GM19238 (cell line): ENCODE data around the gene VRK3.
"Not testable (repeated sequence)": the region's sequence is repeated elsewhere in the genome, so short reads cannot be mapped to it uniquely, and the experiment has no call there.

Source experiments
- DNase-seq: peaks from one replicate; pipeline ENCODE4 v3.0.0; 2011; ENCODE audit warnings: low spot score; ENCODE audit not compliant: insufficient read length

The VRK3 gene

DNA sequence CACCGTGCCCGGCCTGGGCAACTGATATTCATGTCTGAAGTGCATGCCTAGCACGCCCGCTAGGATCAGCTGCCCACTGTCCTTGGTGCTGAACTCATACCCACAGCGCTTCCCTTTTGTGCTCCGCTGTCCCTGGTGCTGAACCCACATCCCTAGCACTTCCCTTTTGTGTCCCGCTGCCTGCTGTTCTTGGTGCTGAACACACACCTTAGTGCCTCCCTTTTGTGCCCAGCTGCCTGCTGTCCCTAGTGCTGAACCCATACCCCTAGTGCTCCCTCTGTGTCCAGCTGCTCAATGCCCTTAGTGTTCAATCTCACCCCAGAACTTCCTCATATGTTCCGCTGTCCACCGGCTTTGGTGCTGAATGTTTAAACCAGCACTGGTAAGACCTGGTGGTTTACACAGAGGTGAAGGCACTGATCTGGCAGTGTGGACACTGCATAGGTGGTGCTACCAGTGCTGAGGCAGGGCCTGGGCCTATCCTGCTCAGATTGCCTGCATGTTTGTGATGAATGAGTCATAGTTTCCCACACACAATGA lies 37.9 kb downstream of the VRK3 start:
- DNase-seq: peak; percentile 48

DNA sequence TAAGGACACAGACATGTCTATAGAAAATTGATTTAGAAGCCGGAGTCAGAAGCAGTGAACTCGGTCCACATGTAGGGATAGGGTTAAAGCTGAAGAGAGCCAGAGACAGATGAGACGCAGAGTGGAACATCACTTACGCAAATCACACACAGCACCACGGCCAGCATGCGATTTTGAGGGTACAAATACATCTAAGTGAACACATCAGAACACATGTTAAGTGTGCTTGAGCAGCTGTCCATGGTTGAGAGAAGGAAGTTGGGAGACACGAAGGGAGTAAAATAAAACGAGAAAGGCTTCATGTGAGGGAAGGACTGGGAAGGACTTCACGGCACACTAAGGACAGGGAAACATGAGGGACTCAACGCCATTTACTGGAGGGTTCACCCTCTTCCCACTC lies 38.8 kb downstream of the VRK3 start:
- no peak for DNase-seq

DNA sequence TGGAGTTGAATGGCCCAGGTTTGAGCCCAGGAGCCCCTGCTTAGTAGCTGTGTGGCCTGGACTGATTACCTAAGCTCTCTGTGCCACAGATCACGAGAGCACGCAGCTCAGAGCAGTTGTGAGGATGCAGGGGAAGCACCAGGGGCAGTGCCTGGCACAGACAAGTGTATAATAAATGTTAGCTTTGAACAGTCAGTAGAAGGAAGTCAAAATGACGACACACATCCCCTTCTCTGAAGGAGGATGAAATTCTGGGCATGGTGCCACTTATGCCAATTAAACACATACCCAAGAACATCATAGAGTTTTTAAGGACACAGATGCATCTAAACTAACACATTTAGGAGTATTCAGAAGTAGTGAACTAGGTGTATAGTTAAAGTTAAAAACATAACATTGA lies 39.3 kb downstream of the VRK3 start:
- DNase-seq: no peak

DNA sequence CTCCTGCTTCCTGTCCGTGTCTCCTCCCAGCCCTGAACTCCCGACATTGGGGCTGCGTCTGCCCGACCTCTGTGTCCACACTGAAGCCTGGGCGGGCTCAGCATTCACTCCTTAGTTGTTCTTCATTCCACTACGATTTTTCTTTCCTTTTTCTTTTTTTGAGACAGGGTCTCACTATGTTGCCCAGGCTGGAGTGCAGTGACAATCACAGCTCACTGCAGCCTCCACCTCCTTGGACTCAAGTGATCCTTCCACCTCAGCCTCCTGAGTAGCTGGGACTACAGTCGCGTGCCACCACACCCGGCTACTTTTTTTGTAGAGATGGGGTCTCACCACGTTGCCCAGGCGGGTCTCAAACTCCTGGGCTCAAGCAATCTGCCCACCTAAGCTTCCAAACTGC lies 40.7 kb downstream of the VRK3 start:
- DNase-seq: no peak

DNA sequence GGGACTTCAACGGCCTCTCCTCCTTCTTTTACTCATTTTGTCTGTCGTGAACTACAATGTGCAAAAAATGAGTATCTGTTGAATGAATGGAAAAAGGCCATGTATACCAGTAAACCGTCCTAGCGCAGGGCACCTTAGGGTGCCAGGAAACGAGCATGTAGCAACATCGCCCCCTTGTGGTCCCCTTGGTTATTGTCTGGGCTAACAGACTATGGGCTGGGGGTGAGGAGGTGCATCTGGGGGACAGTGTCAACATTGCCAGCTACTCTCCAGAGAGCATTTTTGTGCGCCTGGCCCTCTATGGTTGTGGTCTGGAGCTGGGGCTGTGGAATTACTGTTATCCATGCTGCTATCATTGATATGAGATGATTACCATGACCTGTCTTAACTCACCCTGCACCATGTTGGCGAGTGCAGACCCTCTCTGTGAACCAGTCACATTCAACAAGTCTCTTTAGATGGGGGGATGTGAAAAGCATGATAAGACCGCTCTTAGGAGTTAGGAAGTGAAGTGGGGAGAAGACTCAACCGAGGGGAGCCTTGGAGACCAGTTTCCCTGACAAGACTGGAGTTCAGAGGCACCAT lies 41.4 kb downstream of the VRK3 start:
- DNase-seq: peak; percentile 51

DNA sequence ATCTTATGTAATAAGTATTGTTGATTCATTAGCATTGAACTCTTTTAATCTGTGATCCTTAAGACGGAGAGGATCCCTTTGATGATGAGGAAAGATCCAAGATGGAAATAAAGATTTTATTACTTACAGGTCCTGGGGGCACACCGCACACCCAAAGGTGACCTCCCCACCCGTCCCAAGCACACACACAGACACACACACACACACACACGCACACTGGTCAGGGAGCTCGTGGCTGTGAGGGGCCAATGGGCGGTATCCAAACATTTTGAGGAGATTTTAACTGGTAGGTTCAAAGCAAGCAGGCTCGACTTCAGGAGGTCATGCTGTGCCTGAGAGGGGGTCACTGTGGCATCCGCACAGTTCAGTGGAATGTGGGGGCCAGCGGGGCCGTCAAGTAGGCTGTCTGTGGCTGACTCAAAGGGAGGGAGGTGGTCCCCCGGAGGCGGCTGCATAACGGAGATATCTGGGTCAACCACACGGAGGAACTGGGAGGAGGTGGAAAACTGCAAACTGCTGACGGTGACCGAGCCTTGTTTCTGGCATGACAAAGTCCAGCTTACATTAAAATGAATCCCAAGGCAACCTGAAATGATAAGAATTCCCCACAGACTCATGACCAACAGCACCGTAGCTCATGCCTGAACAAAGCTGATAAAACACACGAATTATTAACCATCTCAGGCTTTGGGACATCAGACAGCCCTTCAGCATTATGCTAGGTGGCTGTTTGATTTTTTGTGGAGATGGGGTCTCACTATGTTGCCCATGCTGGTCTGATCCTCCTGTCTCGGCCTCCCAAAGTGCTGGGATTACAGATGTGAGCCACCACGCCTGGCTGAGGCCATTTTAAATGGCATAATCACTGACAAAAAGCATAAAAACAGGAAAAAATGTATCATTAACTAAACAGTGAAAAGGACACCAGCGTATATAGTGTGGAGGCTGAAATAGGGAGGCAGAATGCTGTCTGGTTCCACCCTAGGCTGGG lies 43.3 kb downstream of the VRK3 start:
- DNase-seq: no peak

DNA sequence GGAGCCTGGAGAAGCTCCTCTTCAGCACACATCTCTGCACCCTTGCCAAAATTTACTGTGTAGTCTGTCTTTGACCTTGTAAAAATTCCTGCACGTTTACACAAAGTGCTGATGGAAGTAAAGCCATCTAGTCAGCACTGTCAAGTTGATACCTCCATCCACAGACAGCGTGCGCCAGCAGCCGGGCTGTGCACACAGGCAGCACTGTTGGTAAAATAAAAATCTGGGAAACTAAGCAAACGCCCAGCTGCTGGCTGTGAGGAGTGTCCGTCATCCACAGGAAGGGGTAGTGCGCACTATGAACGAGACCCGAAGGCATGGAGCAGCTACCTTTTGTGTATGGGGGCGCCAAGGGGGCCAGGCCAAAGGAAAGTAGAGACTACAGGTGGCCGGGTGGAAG lies 46.8 kb downstream of the VRK3 start:
- DNase-seq: no peak

DNA sequence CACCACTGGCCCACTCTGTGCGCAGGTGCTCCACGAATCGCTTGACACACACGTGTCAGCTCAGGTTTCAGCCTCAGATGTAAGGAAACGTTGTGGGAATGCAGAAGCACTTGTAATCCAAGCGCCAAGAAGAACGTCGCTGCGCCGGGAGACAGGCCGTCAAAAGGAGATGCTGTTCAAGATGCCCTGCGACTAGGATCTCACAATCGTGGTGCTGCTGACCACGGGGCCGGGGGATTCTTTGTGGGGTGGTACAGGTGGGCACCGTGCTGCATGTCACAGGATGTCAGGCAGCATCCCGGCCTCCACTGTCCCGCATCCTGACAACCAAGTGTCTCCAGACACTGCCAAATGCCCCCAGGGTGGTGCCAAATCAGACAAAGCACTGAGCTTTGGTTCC lies 47.3 kb downstream of the VRK3 start:
- DNase-seq: no peak

DNA sequence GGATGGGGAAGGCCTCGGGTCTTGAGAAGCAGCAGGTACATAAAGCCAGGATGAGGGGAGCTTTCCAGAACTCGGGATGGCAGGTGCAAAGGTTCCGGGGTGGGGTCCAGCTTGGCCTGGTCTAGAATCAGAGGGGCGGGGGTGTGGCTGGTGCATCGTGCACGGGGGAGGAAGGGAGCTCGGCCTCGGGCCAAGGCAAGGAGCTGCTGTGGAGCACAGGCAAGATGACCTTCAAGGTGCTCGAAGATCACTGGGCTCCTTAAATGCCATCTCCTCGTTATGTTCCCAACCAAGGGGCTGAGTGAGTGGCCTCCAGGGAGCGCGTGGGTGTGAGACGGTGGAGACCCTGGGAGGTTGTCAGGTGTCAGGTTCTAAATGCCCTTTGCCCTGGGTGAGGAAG lies 48.1 kb downstream of the VRK3 start:
- DNase-seq: no peak

DNA sequence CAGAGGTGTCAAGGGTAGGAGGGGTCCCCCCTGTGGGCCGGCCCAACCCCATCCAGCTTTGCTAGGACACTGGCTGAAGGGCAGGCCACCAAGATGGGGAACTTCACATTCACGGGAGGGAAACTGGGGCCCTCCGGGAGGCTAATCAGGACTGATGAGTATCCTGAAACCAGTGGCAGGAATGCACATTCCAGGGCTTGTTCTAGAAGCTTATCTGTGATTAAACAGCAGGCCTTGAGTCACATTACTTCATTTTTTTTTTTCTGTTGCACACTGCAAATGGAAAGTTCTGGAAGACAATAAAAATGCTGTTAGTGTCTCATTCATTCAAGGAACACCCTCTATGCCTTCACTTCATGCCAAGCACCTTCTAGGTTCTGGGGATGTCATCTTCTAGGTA lies 48.7 kb downstream of the VRK3 start:
- DNase-seq: no peak

DNA sequence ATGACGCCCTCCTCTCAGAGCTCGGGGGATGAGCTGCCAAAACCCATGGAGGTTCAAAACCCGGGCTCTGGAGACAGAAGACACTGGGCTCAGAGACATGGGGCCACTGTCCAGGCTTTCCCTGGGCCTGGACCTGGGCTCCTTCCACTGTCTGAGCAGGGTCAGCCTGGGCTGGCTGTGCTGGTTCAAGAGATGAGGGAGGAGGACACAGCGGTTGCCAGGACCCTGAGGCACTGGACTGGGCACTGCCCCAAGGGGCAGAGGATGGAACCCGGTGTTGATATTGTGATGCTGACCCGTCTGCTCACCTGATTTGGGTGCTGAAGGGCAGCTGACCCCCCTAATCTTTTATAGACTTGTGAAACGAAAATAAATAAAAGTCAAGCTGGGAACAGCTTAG lies 50.1 kb downstream of the VRK3 start:
- no peak for DNase-seq

DNA sequence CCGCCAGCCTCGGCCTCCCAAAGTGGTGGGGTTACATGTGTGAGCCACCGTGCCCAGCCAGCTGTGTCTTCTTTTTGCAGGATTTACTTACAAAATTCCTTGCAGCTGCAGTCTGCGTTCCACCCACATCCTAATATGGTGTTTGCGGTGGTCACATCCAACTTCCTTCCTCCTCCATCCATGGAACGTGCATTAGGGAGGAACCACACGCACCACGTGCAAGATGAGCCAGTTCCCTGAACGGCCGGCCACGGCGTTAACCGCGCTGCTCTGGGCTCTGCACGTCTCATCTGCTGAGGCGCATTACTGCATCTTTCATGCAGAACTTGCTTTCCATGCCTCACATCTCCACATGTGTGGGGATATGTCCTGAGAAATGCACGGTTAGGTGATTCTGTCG lies 51.2 kb downstream of the VRK3 start:
- no peak for DNase-seq

DNA sequence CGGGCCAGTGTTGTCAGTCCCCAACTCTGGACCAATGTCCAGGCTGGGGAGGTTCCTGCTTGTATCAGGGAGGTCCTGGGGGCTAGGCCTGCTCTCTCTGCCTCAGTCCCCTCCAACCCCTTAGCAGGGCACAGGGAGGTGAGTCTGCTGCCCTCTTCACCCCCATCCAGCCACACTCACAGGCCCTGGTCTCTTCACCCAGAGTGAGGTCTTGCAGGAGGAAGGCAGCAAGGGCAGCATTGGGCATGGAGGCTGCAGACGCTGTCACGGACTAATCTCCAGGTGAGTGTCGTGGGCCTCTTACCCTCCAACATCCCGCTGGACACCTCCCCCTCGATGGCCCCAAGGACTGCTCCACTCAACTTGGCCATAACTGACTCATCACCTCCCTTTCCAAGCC lies 52.3 kb downstream of the VRK3 start:
- DNase-seq: no peak

DNA sequence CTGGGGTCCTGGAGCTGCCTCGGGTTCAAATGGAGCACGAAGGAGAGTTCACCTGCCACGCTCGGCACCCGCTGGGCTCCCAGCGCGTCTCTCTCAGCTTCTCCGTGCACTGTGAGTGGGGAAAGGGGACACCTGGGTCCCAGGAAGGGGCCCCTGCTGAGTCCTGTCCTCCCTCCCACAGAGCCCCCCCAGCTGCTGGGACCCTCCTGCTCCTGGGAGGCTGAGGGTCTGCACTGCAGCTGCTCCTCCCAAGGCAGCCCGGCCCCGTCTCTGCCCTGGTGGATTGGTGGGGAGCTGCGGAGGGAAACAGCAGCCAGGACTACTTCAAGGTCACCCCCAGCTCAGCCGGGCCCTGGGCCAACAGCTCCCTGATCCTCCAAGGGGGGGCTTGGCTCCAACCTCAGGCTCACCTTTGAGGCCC lies 53.2 kb downstream of the VRK3 start:
- DNase-seq: no peak

DNA sequence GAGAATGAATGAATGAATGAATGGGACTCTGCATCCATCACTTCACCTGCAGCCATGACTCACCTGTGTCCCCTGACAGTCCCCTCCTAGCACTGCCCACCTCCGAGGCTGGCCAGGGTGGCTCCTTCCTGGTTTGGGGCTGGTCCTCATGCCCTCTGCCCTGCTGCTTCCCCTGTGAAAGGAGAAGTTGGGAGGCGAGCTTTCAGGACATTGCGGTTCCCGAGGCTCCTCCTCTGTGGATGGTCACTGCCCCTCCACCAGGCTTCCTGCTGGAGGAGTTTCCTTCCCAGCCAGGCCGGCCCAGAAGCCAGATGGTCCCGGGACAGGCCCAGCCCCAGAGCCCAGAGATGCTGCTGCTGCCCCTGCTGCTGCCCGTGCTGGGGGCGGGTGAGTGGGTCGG lies 55.8 kb downstream of the VRK3 start:
- DNase-seq: not testable (repeated sequence)

DNA sequence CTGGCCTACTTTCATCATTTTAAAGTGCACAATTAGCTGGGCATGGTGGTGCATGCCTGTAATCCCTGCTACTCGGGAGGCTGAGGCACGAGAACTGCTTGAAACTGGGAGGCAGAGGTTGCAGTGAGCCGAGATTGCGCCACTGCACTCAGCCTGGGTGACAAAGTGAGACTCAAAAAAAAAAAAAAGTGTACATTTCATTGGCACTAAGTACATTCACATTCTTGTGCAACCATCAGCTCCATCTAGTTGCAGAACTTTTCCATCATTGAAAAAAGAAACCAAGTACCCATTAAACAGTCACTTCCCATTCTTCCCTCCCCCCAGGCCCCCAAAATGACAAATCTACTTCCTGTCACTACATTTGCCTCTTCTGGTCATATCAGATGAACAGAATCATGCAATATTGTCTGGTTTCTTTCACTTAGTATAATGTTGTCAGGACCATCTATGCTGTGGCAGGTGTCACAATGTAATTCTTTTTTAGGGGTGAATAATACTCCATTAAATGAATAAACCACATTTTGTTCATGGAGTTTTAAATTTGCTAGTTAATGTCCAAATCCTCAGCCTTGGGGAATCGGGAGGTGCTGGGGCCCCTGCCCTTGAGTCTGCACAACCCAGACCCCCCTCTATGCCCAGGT lies 56.8 kb downstream of the VRK3 start:
- no peak for DNase-seq

DNA sequence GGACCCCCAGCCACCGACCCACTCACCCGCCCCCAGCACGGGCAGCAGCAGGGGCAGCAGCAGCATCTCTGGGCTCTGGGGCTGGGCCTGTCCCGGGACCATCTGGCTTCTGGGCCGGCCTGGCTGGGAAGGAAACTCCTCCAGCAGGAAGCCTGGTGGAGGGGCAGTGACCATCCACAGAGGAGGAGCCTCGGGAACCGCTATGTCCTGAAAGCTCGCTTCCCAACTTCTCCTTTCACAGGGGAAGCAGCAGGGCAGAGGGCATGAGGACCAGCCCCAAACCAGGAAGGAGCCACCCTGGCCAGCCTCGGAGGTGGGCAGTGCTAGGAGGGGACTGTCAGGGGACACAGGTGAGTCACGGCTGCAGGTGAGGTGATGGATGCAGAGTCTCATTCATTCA lies 64.2 kb downstream of the VRK3 start, which contains the start of gene SIGLEC11:
Gene SIGLEC11 (minus strand): TSS at position 193 of the 400 bp plus-strand sequence. CDS start 91 bp downstream, at position 102.
- DNase-seq: not testable (repeated sequence)

DNA sequence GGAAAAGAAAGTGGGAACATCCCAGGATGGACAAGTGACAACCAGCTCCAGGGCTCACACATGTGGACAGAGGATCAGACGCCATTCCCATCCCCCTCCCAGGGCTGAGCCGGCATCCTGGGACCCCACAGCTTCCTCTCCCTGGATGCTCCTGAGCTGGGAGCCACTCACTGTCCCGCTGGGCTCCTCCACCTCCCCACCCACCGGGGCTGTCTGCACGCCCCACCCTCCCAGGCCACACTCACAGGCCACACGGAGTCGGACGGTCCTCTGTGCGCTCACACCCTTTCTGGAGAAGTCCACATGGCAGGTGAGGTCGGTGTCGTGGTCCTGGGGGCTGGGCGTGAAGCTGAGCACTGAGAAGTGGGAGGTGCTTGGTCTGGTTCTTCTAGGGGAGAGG lies 65.3 kb downstream of the VRK3 start:
- DNase-seq: not testable (repeated sequence)

DNA sequence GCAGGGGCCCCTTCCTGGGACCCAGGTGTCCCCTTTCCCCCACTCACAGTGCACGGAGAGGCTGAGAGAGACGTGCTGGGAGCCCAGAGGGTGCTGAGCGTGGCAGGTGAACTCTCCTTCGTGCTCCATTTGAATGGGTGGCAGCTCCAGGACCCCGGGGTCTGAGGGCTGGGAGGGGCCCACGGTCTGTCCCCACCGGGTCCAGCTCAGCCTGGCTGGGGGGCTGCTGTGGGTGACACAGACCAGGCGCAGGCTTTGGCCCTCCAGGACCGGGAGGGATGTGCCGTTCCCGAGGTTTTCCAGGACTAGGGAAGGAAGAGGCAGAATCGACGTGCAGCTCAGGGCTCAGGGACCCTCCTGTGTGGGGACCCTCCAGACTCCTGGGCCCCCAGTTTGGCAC lies 66.6 kb downstream of the VRK3 start:
- DNase-seq: not testable (repeated sequence)

DNA sequence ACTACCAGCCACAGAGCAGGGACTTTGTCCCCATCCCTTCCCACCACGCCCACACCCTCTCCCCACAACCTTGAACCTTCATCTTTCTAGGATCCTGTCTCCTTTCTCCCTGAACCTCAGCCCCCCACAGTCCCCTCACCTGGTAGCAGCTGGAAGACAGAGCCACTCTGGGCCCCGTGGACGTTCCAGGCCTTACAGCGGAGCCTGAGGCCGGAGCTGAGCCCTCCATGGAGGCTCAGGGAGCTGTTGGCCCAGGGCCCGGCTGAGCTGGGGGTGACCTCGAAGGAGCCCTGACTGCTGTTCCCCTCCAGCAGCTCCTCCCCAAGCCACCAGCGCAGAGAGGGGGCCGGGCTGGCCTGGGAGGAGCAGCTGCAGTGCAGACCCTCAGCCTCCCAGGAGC lies 67.0 kb downstream of the VRK3 start:
- not testable (repeated sequence) for DNase-seq

DNA sequence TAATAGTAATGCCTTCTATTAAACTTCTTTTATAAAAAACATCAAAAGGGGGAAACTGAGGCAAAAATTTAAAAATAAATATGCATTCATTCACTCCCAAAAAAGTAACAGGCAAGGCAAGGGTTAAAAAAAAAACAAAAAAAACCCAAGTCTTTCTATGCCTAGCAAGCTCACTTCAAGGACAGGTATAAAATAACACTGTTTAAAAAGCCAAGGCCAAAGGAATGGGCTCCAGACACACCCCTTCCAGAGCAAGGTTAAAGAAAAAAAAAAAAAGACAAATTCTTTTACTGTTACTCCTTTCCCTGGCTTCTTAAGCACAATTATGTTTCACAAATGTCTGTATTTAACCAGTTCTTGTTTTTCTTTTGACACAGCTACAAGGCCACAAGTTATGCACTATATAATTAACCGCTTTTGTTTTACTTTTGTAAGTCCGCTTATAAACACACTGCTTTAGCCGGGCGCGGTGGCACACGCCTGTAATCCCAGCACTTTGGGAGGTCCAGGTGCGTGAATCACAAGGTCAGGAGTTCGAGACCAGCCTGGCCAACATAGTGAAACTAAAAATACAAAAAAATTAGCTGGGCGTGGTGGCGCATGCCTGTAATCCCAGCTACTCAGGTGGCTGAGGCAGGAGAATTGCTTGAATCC lies 67.8 kb downstream of the VRK3 start:
- no peak for DNase-seq
